Measurements from ENCODE around the gene WIPI1.

DNA sequence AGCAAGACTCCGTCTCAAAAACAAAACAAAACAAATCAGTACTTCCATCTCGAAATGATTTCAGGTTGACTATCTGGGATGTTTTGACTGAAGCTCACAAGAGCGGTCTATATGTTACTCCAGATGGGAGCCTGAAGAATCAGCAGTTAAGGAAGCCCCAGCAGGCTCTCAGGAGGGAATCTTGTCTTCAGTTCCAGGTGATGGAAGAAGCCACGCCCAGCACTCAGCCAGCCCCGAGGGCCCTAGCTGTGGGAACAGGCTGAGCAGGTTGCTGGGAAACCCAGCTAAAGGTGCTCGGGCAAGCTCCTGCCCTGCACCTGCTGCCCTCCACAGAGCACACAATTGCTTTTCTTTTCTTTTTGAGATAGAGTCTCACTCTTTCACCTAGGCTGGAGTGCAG is 32.4 kb downstream of the WIPI1 start:
- no peak for TF ChIP-seq CTCF (IDR thresholded peaks at IDR 0.05; ENCODE audit: low read depth, low read length, poor library complexity, severe bottlenecking)
- no peak for TF ChIP-seq EZH2phosphoT487 (IDR thresholded peaks at IDR 0.05; ENCODE audit: borderline replicate concordance, low read length)

Measured in DOHH2 (cell line).